Measurements from ENCODE around the gene MKS1.

DNA sequence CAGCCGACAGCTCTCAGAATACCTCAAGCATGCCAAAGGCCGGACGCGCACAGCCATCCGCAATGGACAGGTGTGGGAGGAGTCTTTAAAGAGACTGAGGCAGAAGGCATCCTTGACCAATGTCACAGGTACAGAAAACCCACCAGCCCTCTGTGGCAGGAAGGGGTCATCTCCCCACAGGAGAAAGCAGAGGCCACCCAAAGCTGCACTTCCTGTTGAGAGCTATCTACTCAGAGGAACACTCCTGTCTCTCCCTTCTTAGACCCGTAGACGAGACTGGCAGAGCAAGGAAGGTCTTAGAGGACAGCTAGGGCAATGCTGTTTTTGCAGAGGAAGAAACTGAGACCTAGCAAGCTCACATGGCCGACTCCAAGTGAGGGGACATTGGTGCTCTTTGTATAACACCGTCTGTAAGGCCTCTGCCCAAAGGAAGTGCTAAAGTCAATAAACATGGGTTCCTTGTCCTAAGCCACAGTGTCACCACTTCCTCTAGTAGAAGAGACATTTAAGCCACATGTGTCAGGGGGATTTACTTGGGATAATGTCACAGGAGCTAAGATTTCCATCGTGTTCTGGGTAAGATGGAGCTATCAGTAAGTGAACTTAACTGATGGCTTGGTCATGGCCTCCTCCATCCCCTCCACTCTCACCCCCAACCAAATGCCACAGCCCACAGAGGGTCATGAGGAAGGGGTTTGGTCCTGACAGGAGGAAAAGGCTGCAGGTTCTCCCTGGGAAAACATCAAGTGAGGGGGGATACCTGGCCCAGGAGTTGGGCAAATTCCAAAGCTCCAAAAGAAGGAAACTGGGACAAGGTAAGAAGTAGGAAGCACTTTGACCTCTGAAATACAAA is 28.7 kb upstream of the MKS1 start:
- TF ChIP-seq POLR2A (IDR thresholded peaks at IDR 0.05; ENCODE audit: control extremely low read depth in 1 of 2, low read depth in 2 of 2, low read length in 2 of 2): no peak
- TF ChIP-seq MAFK (IDR thresholded peaks at IDR 0.05; ENCODE audit: low read depth, low read length): no peak
- TF ChIP-seq POLR2AphosphoS5 (IDR thresholded peaks at IDR 0.05; ENCODE audit: low read depth, low read length): no peak
- TF ChIP-seq, protein P1, sequence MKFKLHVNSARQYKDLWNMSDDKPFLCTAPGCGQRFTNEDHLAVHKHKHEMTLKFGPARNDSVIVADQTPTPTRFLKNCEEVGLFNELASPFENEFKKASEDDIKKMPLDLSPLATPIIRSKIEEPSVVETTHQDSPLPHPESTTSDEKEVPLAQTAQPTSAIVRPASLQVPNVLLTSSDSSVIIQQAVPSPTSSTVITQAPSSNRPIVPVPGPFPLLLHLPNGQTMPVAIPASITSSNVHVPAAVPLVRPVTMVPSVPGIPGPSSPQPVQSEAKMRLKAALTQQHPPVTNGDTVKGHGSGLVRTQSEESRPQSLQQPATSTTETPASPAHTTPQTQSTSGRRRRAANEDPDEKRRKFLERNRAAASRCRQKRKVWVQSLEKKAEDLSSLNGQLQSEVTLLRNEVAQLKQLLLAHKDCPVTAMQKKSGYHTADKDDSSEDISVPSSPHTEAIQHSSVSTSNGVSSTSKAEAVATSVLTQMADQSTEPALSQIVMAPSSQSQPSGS (IDR thresholded peaks at IDR 0.05; ENCODE audit: low read length): no peak
- no peak for TF ChIP-seq SP1 (IDR thresholded peaks at IDR 0.05; ENCODE audit: low read depth, low read length)
- no peak for TF ChIP-seq JUND (IDR thresholded peaks at IDR 0.05; ENCODE audit: low read length)
- no peak for TF ChIP-seq BCL11A (IDR thresholded peaks at IDR 0.05; ENCODE audit: low read depth in 2 of 2, low read length in 2 of 2)
- TF ChIP-seq SIRT6 (IDR thresholded peaks at IDR 0.05; ENCODE audit: low read length): no peak

Data from H1 (cell line).